Measurements from ENCODE around the gene HDAC4.
A peak's percentile ranks its signal among the peaks of the same experiment; 100 is the strongest.

The HDAC4 gene

DNA sequence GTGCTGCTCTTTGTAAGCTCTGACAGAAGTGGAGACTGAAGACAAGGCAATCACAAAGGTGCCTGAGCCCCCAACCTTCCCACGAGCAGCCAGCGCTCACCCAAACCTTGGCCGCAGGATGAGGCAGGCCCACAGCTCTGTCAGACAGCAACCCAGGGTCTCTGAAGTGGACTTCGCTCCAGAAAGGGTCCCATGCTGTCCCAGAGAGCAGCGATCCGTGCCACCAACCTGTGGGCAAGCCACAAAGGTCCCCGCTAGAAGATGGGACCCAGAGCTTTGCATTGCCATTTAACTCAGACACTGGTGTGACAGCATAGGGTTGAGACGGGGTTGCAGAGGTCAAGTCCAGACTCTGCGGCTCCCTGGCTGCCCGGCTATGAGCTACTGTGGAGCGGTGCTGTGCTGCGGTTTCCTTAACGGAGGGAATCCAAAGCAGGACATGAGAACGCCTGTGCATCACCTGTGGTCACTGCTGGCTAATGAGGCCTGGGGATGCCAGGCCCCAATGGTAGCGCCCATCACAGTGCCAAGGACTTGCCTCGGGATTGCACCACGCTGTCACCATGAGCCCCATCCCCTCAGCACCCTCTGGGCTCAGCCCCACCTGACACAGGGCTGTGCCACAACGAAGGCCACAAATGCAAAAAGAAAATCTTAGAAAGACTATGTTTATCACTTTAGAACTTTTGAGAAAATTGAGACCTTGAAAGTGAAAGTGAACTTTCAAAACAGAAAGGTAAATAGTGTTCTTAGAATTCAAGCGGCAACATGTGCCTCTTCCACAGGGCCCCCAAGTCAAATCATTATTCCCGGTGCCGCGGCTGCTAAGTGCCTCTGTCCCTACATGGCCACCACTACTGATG is 103.4 kb downstream of the HDAC4 start:
- Mint-ChIP-seq H3K4me3 (peak overlapping the region; percentile 71), H3K4me1 (ENCODE audit: low read depth) (peaks cover 86% of the 10 kb centered on the region), H3K36me3 (ENCODE audit: low read depth) (no peaks in the 10 kb centered on the region), H3K27me3 (peaks cover 11% of the 10 kb centered on the region), H3K27ac (peak overlapping the region; percentile 85), H3K9me3 (no peaks in the 10 kb centered on the region)

DNA sequence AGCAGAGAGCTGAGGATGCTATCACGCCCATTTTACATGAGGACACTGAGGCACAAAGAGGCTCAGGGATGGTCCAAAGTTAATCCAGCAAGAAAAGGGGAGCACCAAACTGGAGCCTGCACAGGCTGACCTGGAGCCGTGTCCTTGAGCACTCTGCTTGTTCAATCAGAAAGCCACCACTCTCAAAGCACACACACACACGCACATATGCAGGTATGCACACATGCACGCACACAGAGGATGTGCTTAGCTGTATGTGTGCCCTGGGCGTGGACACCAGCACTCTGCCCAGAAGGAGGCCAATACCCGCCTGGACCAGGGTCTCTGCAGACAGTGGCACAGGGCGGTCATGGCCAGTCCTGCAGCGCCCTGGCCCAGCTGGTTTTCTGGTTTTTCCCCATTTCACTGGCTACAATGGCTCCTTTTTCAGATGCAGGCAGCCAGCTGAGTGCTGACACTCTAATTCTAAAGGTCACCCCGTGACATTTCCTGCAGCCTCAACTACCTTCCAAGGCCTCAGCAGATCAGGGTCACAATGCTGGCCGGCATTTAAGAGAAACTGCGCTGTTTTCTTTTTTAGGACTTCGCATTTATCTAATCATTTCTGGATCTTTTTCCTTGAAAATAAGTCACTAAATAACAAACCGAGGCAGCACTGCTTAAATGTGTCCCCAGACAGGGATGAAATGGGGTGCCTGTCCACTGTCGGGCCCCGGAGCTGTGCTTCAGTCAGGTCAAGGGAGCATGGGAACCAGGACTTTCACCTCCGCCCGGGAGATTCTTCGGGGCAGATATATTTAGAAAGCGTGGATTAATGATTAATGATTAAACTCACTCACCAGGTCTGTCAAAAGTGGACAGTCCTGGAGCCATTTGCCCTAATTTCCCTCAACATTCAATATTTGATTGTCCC is 104.5 kb downstream of the HDAC4 start:
- H3K4me3 Mint-ChIP-seq: peak overlapping the region; percentile 53
- no peaks in the 10 kb centered on the region for H3K36me3 Mint-ChIP-seq (ENCODE audit: low read depth)
- peak overlapping the region; percentile 5 for H3K27ac Mint-ChIP-seq
- peaks cover 82% of the 10 kb centered on the region for H3K4me1 Mint-ChIP-seq (ENCODE audit: low read depth)
- H3K27me3 Mint-ChIP-seq: peaks cover 13% of the 10 kb centered on the region
- H3K9me3 Mint-ChIP-seq: no peaks in the 10 kb centered on the region

DNA sequence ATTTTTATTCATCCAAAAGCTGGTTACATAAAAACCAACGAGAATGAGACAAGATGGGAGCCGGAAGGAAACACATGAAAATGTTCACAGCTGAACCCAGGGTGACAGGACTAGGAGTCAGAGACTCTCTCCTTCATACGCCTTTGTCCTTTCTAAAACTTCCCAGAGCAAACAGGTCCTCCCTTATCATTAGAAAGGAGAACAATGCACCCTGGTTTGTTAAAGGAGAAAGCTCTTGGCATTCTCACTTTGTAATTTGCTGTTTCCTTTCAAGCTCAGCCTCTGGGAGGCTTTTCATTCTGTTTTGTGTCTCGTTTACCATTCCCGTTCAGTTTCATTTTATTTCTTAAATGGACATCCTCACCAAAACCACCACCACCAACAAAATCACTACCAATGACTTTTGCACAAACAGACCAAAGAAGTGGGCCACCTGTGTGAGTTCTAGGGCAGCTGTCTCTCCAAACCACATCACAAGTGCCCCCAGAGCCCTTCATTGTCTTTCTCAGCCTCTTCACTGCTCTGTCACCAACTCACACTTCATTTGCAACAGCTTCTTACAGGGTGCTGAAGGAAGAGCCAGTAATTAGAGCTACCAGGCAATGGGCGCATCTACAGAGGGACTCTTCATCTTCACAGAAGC is 105.3 kb downstream of the HDAC4 start:
- H3K4me3 Mint-ChIP-seq: peak overlapping the region; percentile 53
- H3K9me3 Mint-ChIP-seq: no peaks in the 10 kb centered on the region
- no peaks in the 10 kb centered on the region for H3K36me3 Mint-ChIP-seq (ENCODE audit: low read depth)
- H3K27ac Mint-ChIP-seq: peak overlapping the region; percentile 5
- peaks cover 87% of the 10 kb centered on the region for H3K4me1 Mint-ChIP-seq (ENCODE audit: low read depth)
- H3K27me3 Mint-ChIP-seq: peaks cover 13% of the 10 kb centered on the region

DNA sequence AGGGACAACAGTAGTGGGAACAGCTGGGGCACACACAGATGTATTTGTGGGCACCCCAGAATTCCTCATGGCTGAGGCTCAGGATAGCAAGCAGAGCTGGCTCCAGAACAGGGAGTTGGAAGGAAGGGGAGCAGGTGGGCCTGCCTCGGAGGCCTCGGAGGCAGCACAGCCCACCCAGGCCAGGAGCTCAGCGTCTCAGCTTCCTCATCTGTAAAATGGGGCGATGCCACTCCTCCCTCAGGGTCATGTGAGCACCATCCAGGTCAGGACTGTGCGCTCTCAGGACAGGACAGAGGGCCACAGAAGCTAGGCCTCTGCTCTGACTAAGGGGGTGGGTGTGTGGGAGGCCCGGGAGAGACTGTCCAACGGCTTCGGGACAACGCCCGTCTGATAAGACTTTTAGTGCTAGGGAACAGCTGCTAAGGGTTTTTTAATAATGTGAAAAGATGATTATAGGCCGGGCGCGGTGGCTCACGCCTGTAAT is 106.2 kb downstream of the HDAC4 start:
- peaks cover 12% of the 10 kb centered on the region for H3K27me3 Mint-ChIP-seq
- H3K4me1 Mint-ChIP-seq (ENCODE audit: low read depth): peaks cover 91% of the 10 kb centered on the region
- H3K36me3 Mint-ChIP-seq (ENCODE audit: low read depth): no peaks in the 10 kb centered on the region
- H3K4me3 Mint-ChIP-seq: peak overlapping the region; percentile 63
- H3K9me3 Mint-ChIP-seq: no peaks in the 10 kb centered on the region
- H3K27ac Mint-ChIP-seq: no peak overlapping the region

DNA sequence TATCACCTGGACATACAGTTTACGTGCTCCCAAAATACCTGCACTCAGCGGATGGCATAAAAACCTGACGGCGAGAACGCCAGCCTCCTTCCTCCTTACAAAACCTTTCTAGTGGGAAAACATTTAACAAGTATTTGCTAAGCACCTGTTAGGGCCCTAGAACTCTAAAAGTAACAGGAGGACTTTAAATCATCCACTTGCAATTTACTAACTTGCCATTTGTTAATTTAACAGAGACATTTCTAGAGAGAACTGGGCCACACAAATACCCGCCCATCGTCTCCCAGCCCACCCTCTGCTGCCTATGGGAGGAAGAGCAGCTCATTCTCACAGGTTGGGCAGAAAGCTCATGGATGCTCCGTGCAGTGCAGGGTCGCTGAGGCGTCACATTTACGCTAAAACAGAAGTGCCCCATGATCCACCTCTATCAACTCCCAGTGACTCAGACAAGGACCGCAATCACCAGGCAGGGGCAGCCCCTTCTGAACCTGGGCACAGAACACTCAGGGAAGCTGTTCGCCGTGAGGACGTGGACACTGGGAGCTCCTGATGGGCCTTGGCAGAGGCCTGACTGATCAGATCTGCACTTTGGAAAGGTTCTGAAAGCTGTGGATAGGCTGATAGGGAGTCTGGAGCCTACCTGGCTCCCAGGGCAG is 106.9 kb downstream of the HDAC4 start:
- H3K4me1 Mint-ChIP-seq (ENCODE audit: low read depth): peaks cover 91% of the 10 kb centered on the region
- H3K9me3 Mint-ChIP-seq: no peaks in the 10 kb centered on the region
- H3K4me3 Mint-ChIP-seq: peak overlapping the region; percentile 63
- peak overlapping the region; percentile 88 for H3K27ac Mint-ChIP-seq
- peaks cover 7% of the 10 kb centered on the region for H3K27me3 Mint-ChIP-seq
- no peaks in the 10 kb centered on the region for H3K36me3 Mint-ChIP-seq (ENCODE audit: low read depth)

DNA sequence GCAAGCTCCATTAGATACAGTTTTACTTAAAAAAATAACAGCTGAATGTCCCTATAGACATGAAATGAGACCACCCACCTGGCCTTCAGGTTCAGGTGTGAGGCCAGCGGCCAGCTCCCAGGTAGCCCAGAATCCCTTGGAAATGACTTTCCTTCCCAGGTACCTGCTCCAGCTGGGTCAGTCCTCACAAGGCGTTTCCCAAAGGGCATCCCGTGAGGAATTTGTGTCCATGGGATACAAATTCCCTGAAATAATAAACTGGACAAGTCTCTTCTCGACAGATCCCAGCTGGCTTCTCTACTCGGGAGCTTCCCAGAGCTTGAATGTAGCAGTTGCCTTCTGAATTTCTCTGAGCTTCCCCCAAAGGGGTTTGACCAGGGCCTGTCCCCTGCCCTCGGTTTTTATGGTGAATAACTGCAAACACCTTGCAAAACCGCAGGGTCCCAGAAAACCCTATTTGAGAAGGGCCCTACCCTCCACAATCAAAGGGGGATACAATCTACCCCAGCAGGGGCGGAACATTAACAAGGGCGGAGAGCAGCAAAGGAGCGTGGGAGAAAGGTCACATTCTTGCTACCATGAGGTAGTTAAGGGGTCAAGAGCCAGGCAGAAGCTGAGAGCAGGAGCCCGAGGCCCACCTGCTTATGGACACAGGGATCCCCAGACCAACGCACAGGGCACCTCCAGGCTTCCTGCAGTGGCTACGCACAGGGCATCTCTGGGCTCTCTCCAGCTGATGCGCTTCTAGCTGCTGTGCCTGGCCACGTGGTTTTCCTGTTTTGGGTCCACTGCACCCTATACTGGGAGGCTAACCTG is 107.7 kb downstream of the HDAC4 start:
- Mint-ChIP-seq H3K27me3 (peaks cover 7% of the 10 kb centered on the region), H3K36me3 (ENCODE audit: low read depth) (no peaks in the 10 kb centered on the region), H3K4me3 (no peak overlapping the region), H3K27ac (no peak overlapping the region), H3K9me3 (no peaks in the 10 kb centered on the region), H3K4me1 (ENCODE audit: low read depth) (peaks cover 92% of the 10 kb centered on the region)

DNA sequence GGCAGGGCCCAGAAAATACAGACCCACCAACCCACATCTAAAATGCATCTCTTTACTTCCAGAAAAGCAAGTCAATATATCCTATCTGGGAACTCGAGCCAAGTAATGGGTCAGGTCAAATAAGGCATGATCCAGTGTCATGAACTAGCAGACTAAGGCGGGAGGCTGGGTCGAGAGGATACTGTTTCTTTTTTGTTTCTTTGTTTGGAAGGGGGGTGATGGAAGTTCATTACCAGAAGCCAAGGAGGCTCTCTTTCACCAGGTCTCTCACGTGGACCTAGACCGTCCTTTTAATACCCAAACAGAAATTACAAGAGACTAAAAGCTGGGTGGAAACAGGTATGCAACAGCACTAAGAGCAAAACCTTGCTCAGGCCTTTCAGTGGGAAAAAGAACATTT is 108.3 kb downstream of the HDAC4 start:
- H3K27me3 Mint-ChIP-seq: peaks cover 11% of the 10 kb centered on the region
- H3K4me1 Mint-ChIP-seq (ENCODE audit: low read depth): peaks cover 92% of the 10 kb centered on the region
- H3K27ac Mint-ChIP-seq: no peak overlapping the region
- no peaks in the 10 kb centered on the region for H3K36me3 Mint-ChIP-seq (ENCODE audit: low read depth)
- H3K9me3 Mint-ChIP-seq: no peaks in the 10 kb centered on the region
- no peak overlapping the region for H3K4me3 Mint-ChIP-seq

DNA sequence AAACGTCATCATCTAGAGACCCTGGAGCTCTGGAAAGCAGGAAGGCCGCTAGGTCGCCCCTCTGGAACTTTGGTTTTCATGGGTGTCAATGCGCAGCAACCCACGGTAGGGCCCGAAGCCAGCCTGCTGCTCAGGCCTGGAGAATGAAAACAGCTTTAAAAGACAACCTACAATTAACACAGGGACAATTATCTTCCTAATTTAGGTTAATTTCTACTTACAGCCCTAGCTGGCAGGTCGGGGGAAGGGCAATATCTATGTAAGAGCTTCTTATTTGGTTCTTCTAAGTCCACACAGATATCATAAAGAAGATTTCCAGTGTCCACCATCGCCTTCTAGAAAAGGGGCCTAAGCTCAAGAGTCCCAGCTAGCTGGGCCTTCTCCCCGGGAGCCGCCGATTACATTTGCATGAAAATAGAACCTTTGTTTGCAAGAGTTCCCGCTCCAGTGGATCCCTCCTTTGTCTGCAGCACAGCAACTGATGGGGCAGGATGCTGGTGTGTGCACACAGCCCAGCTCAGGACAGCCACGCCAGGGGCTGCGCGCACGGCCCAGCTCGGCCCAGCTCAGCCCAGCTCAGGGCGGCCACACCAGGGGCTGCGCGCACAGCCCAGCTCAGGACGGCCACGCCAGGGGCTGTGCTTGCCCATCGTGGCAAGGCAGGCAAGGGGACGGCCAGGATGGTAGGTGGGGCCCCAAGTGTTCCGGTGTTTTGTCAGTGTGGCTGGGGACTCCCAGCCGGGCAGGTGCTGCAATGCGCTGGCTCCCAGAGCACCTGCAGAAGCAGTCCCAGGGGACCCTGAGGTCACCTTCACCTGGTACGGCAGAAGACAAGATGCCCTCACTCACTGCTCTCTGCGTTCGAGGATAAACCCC is 109.1 kb downstream of the HDAC4 start:
- no peak overlapping the region for H3K27ac Mint-ChIP-seq
- H3K9me3 Mint-ChIP-seq: no peaks in the 10 kb centered on the region
- H3K4me1 Mint-ChIP-seq (ENCODE audit: low read depth): peaks cover 92% of the 10 kb centered on the region
- peaks cover 17% of the 10 kb centered on the region for H3K27me3 Mint-ChIP-seq
- H3K4me3 Mint-ChIP-seq: no peak overlapping the region
- H3K36me3 Mint-ChIP-seq (ENCODE audit: low read depth): no peaks in the 10 kb centered on the region

DNA sequence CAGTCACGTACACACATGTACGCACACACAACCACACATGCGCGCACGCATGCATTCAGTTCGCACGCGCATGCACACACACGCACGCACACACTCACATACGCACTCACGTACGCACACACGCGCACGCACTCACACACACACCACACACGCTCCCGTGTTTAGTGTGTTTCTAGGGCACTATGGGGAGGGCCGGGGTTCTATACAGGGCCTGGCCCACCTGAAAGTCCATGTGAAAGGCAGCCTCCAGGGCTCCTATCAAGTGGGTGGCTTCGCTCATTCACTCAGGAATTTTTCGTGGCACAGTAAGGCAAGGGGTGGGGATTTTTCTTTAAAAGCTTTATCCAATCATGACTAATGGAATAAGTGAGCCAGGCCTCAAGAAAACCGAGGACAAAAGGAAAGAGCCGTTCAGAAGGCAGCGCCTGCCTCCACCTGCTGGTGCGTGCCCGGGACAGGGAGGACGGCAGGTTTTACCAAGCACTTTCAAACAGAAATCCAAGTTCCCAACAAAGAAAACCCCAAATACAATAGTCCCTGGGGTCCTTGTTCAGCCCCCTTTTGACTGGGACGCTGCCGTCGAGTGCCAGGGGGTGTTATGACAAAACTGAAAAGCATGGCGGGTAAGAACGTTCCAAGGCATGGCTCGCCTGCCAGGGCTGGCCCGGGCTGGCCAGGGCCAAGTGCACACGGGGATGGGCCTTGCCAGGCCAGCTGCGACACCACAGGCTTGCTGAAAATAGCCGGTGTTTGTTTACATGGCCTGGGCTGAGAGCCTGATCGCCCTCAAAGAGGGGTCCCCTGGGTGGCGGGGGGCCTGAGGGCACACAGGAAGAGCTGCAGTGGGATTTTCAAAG is 110.0 kb downstream of the HDAC4 start:
- Mint-ChIP-seq H3K9me3 (no peaks in the 10 kb centered on the region), H3K4me1 (ENCODE audit: low read depth) (peaks cover 92% of the 10 kb centered on the region), H3K27ac (no peak overlapping the region), H3K4me3 (no peak overlapping the region), H3K27me3 (peaks cover 23% of the 10 kb centered on the region), H3K36me3 (ENCODE audit: low read depth) (no peaks in the 10 kb centered on the region)

DNA sequence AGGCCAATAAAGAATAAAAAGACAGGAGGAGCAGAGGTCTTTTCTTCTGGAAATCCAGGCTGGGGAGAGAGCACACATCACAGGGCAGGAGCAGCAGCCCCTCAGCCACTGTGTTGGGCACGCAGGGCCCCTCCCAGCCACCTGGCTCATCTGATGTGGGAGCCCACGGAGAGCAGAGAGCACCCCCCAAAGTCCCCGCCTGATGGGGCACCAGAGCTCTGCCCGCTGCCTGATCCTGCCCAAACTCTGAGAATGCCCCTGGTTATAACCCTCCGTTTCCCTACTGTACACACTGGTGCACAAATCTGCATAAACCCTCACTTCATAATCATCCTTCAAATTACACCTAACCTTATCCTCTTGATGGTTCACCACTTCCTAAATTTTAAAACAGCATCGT is 111.3 kb downstream of the HDAC4 start:
- Mint-ChIP-seq H3K4me1 (ENCODE audit: low read depth) (peaks cover 95% of the 10 kb centered on the region), H3K4me3 (peak overlapping the region; percentile 60), H3K36me3 (ENCODE audit: low read depth) (no peaks in the 10 kb centered on the region), H3K27me3 (peaks cover 23% of the 10 kb centered on the region), H3K27ac (peak overlapping the region; percentile 86), H3K9me3 (no peaks in the 10 kb centered on the region)

DNA sequence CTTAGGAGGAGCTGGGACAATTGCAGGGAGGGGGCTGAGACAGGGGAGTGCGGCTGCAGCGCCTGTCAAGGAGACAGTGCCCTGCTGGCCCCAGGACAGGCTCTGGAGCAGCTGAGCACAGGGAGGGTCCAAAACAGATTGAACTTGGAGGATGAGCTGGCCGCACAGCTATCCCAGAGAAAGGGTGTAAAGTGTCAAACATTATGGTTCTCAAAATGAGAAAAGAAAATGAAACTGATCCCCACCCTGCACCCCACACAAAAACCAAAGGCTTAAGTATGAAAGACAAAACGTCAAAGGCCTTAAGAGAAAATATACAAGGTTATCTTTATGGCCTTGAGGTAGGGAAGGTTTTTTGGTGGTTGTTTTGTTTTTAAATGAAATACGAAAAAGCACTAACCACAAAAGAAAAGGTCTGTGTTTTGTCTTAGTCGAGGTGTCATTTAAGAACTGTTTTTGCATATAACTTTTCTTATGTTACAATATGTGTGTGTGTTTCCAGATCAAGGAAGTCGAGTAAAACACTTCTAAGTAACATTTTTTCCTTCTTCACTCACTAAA is 111.8 kb downstream of the HDAC4 start:
- Mint-ChIP-seq H3K36me3 (ENCODE audit: low read depth) (no peaks in the 10 kb centered on the region), H3K9me3 (no peaks in the 10 kb centered on the region), H3K27ac (peak overlapping the region; percentile 86), H3K4me3 (peak overlapping the region; percentile 60), H3K27me3 (peaks cover 19% of the 10 kb centered on the region), H3K4me1 (ENCODE audit: low read depth) (peaks cover 95% of the 10 kb centered on the region)

DNA sequence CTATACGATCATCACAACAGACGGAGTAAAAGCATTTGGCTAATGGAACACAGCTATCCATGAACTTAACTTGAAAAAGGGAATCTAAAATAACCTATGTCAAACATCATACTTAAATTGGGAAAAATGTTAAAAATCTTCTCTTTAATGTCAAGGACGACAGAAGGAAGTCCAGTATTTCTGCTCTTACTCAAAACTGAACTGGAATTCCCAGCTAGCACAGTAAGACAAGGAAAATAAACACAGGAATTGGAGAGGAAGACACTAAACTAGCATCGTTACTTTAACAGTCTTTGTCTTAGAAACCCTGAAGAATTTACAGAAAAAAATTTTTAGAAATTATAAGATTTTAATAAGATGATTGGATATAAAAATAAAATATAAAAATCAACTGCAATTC is 112.6 kb downstream of the HDAC4 start:
- no peaks in the 10 kb centered on the region for H3K9me3 Mint-ChIP-seq

More for the DNA sequence above, 112.6 kb downstream of the HDAC4 start:
- peaks cover 92% of the 10 kb centered on the region for H3K4me1 Mint-ChIP-seq (ENCODE audit: low read depth)
- H3K27ac Mint-ChIP-seq: peak overlapping the region; percentile 67
- no peaks in the 10 kb centered on the region for H3K36me3 Mint-ChIP-seq (ENCODE audit: low read depth)
- peaks cover 19% of the 10 kb centered on the region for H3K27me3 Mint-ChIP-seq
- H3K4me3 Mint-ChIP-seq: no peak overlapping the region

Data from stimulated activated naive CD8-positive, alpha-beta T cell treated with anti-CD3 and anti-CD28 coated beads, Interleukin-15, Interleukin-2, amounts not matched to agents 100 ng/mL and 50 ng/mL, for 24 hours (primary cell).